ES-I3 (cell line): ENCODE measurements around the gene PRKCI.
A peak's percentile ranks its signal among the peaks of the same experiment; 100 is the strongest.
"Not testable (repeated sequence)": the region's sequence is repeated elsewhere in the genome, so short reads cannot be mapped to it uniquely, and the experiment has no call there.

Experiments used
- H3K36me3 ChIP-seq: 2 replicates; pipeline ENCODE4 v1.6.1; 2013; ENCODE audit warnings: mild to moderate bottlenecking, low read length, control low read depth, moderate library complexity; ENCODE audit not compliant: insufficient read depth
- H3K4me1 ChIP-seq: 2 replicates; pipeline ENCODE4 v1.6.1; 2013; ENCODE audit warnings: mild to moderate bottlenecking, control low read depth, low read length; ENCODE audit not compliant: insufficient read depth
- H3K9ac ChIP-seq: 2 replicates; pipeline ENCODE4 v1.6.1; 2013; ENCODE audit warnings: low read depth, mild to moderate bottlenecking, low read length, moderate library complexity
- H3K9me3 ChIP-seq: 2 replicates; pipeline ENCODE4 v1.6.1; 2013; ENCODE audit warnings: mild to moderate bottlenecking, low read length, moderate library complexity; ENCODE audit not compliant: control insufficient read depth, insufficient read depth

The PRKCI gene

DNA sequence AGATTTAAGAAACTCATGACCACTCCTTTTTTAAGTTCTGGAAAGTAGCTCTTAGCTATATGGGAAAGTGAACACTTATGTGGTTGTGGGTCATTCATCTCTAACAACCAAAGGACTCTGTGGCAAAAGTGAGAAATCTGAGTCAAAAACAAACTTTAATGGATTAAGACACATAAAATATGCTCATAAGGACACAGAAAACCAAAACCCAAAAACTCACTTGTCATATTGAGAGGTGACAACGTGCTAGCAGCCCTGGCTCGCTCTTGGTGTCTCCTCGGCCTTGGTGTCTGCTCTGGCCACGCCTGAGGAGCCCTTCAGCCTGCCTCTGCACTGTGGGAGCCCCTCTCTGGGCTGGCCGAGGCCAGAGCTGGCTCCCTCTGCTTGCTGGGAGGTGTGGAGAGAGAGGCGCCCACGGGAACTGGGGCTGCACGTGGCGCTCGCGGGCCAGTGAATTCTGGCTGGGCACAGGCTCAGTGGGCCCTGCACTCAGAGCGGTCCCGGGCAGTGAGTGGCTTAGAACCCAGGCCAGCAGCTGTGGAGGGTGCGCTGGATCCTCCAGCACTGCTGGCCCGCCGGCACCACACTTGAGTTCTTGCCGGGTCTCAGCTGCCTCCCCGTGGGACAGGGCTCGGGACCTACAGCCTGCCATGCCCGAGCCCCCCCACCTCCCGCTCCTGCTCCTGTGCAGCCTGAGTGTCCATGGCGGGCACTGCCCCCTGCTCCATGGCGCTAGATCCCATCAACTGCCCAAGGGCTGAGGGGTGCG, 105.0 kb downstream of the PRKCI start:
- H3K4me1 ChIP-seq: peaks cover 16% of the 10 kb centered on the region
- H3K9ac ChIP-seq: no peak overlapping the region
- no peaks in the 10 kb centered on the region for H3K36me3 ChIP-seq
- peaks cover 7% of the 10 kb centered on the region for H3K9me3 ChIP-seq

DNA sequence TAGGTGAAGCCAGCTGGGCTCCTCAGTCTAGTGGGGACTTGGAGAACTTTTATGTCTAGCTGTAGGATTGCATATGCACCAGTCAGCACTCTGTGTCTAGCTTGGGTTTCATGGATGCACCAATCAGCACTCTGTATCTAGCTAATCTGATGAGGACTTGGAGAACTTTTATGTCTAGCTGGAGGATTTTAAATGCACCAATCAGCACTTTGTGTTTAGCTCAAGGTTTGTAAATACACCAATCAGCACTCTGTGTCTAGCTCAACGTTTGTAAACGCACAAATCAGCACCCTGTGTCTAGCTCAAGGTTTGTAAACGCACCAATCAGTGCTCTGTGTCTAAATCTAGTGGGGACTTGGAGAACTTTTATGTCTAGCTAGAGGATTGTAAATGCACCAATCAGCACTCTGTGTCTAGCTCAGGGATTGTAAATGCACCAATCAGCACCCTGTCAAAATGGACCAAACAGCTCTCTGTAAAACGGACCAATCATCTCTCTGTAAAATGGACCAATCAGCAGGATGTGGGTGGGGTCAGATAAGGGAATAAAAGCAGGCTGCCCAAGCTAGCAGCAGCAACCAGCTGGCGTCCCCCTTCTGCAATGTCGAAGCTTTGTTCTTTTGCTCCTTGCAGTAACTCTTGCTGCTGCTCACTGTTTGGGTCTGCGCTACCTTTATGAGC, 105.8 kb downstream of the PRKCI start:
- H3K9me3 ChIP-seq, H3K36me3 ChIP-seq, H3K9ac ChIP-seq, H3K4me1 ChIP-seq: not testable (repeated sequence)

- Histone ChIP-seq H3K9ac (no peak overlapping the region), H3K9me3 (peaks cover 7% of the 10 kb centered on the region), H3K36me3 (no peaks in the 10 kb centered on the region), H3K4me1 (no peaks in the 10 kb centered on the region)
These were observed 108.1 kb downstream of the PRKCI start for GRCh38 chr3:170330366-170330765.

DNA sequence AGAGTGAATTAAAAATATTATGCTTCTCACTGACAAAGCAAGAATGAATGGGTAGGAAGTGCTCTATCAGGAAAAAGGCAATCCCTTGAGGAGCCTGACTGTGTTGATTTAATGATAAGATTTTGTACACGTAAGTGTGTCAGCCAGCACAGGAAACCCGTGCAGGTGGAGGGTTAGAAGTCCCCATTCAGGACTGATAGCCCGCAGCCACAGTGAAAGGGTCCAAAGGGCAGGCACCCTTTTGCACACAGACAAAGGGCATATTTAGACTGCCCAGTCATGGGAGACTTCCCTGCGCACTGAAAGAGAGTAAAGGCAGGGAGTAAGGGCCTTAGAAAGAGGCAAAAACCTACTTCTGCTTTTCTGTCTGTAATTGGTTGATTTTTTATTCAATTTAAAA, 108.9 kb downstream of the PRKCI start:
- H3K9me3 ChIP-seq: peaks cover 7% of the 10 kb centered on the region
- H3K4me1 ChIP-seq: no peaks in the 10 kb centered on the region
- H3K36me3 ChIP-seq: no peaks in the 10 kb centered on the region
- H3K9ac ChIP-seq: no peak overlapping the region

DNA sequence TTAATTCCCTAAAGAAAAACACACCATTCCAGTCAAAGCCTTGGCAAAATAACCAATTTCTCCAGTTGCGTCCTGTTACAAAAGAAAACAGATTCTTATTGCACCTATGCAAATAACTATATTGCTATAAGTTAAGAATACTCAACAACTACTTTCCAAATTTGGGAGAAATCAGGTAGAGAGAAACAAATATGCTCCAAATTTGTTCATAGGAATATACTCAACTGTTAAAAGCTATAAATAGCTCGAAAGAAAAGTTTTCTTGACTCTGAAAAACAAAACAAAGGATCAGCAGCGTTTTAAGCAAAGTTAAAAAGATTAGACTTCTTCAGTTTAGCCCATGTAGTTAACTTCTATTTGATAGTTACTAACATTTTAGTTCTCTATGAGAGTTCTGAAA, 115.2 kb downstream of the PRKCI start:
- Histone ChIP-seq H3K9ac (no peak overlapping the region), H3K9me3 (peaks cover 13% of the 10 kb centered on the region; the same call in 1 of the 2 replicates), H3K4me1 (no peaks in the 10 kb centered on the region), H3K36me3 (no peaks in the 10 kb centered on the region)

- Histone ChIP-seq H3K9me3 (peaks cover 13% of the 10 kb centered on the region; the same call in 1 of the 2 replicates), H3K9ac (no peak overlapping the region), H3K4me1 (no peaks in the 10 kb centered on the region), H3K36me3 (no peaks in the 10 kb centered on the region)
These were observed 116.6 kb downstream of the PRKCI start for GRCh38 chr3:170338690-170339340.

- Histone ChIP-seq H3K4me1 (peaks cover 12% of the 10 kb centered on the region), H3K9me3 (peaks cover 10% of the 10 kb centered on the region; the same call in 1 of the 2 replicates)
- H3K9ac ChIP-seq, H3K36me3 ChIP-seq: not testable (repeated sequence)
These were observed 120.0 kb downstream of the PRKCI start for GRCh38 chr3:170342273-170342672.

DNA sequence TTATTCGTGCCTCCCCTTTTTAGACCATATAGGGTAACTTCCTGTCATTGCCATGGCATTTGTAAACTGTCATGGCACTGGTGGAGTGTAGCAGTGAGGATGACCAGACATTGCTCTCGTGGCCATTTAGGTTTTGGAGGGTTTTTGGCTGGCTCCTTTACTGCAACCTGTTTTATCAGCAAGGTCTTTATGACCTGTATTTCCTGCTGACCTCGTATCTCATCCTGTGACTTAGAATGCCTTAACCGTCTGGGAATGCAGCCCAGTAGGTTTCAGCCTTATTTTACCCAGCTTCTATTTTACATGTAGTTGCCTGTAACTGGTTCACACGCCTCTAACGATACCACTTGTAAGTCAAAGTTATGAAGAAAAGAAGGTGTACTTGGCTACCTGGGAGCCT, 121.6 kb downstream of the PRKCI start:
- not testable (repeated sequence) for H3K36me3 ChIP-seq, H3K9me3 ChIP-seq, H3K9ac ChIP-seq
- H3K4me1 ChIP-seq: peaks cover 12% of the 10 kb centered on the region

DNA sequence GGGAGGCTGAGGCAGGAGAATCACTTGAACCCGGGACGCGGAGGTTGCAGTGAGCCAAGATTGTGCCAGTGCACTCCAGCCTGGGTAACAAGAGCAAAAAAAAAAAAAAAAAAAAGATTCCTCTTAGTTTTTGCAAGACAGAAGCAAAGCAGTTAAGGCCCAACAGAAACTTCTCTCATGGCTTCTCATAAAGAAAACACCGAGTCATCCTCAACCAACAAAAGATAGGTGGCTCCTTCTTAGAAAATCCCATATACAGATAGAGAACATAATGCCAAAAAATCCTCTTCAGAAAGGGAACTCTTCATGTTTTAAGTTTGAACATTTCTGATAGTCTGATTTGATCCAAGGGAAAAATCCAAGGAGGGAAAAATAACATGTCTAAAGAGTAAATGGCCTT, 122.7 kb downstream of the PRKCI start:
- no peaks in the 10 kb centered on the region for H3K36me3 ChIP-seq
- H3K9ac ChIP-seq: no peak overlapping the region
- no peaks in the 10 kb centered on the region; the same call in 1 of the 2 replicates for H3K9me3 ChIP-seq
- peaks cover 12% of the 10 kb centered on the region for H3K4me1 ChIP-seq

DNA sequence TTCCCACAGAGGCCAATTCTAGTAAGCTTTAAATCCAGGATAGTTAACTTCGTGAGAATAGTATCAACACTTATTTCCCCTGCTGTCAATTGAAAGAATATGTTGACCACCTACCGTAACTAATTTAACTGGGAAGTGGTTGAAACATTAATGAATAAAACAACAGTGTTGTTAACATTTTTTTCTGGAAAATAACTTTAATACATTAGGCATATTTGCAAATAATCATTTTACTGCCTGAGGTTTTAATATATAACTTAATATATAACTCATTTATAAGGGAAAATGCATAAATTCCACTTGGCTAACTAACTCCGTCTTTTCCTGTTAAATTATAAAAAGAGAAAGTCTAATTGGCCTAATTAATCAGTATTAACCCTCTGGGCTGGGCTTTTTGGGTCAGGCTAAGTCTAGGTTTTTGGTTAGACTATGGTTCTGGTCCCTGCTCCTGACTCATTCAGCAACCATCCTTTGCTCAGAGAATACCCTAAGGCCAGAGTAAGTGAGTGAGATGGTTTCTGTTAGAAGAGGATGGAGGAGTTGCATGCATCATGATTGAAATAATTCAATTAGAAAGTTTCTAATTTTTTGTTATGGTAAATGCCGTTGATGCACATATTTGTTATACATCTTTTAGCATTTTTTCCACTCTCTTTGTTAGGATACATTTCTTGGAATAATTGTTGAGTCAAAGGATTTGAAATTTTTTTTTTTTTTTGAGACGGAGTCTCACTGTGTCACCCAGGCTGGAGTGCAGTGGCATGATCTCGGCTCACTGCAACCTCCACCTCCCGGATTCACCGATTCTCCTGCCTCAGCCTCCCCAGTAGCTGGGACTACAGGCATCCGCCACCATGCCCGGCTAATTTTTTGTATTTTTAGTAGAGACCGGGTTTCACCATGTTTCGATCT, 124.5 kb downstream of the PRKCI start:
- no peaks in the 10 kb centered on the region for H3K9me3 ChIP-seq
- H3K9ac ChIP-seq: no peak overlapping the region
- peaks cover 12% of the 10 kb centered on the region for H3K4me1 ChIP-seq
- H3K36me3 ChIP-seq: no peaks in the 10 kb centered on the region

DNA sequence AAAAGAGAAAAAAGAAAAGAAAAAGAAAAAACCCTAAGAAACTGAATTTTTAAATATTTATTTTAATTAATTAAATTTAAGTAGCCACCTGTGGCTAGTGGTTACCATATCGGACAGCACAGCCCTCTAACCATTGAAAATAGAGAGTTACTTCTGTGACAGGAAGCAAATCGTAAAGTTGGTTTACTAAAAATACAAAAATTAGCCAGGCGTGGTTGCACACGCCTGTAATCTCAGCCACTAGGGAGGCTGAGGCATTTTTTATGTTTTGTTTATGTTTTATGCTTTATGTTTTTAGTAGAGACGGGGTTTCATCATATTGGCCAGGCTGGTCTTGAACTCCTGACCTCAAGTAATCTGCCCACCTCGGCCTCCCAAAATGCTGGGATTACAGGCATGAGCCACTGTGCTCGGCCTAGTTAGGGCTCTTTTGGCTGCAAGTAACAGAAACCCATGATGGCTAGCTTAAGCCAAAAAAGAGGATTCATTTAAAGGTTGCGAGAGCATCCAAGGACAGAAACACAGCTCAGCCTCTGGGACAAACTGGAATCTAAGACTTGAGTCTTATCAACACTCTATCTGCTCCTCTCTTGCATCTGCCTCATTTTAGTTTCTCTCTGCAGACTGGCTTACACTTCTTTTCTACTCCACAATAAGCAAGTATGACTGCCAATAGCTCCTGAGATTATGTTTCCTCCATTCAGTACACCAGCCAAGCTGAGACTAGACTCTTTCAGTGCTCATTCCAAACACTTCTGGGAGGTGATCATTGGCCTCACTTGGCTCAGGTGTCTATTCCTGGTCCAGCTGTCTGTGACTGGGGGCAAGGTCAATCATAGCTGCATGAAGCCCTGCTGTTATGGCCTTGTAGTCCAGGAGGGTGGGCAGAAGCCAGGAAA, 128.5 kb downstream of the PRKCI start:
- Histone ChIP-seq H3K4me1 (peaks cover 25% of the 10 kb centered on the region; the same call in 1 of the 2 replicates), H3K9ac (no peak overlapping the region), H3K9me3 (no peaks in the 10 kb centered on the region), H3K36me3 (no peaks in the 10 kb centered on the region)

DNA sequence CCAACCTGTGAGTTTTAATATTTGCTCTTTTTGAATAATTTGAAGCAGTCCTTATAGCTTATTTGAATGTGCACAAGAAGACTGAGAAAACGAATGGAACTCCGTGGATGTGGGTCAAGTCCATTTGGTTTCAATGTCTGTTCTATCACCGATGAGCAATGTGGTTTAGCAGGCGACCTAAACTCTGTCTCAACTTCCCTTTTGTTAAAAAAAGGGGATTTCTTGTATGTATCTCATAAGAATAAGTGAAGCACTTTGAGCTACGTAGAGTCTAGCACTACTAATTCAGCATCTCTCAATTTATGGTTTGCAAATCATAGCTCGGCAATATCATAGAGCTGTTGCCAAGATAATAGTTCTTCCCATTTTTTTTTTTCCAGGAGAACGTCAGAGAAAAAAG, 130.7 kb downstream of the PRKCI start:
- no peaks in the 10 kb centered on the region for H3K9me3 ChIP-seq
- no peak overlapping the region for H3K9ac ChIP-seq
- H3K36me3 ChIP-seq: no peaks in the 10 kb centered on the region
- peaks cover 18% of the 10 kb centered on the region; the same call in 1 of the 2 replicates for H3K4me1 ChIP-seq

DNA sequence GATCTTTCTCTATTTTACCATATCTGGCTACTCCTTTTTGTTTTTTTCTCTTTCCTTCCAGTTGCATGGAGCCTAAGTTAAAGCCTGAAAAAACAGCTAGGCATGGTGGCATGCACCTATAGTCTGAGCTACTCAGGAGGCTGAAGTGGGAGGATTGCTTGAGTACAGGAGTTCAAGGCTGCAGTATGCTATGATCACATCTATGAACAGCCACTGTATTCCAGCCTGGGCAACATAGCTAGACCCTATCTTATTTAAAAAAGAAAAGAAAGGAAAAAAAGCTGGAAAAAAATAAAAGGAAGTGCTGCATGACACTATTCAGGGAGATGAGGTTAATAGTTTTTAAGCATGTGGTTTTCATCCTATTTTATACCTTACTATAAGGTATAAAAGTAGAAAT, 131.3 kb downstream of the PRKCI start:
- no peaks in the 10 kb centered on the region for H3K9me3 ChIP-seq
- peaks cover 18% of the 10 kb centered on the region; the same call in 1 of the 2 replicates for H3K4me1 ChIP-seq
- H3K9ac ChIP-seq: peak overlapping the region; percentile 9; the same call in 1 of the 2 replicates
- no peaks in the 10 kb centered on the region for H3K36me3 ChIP-seq
